NB4 (cell line): ENCODE measurements around the gene MBIP.
"Not testable (repeated sequence)": the region's sequence is repeated elsewhere in the genome, so short reads cannot be mapped to it uniquely, and the experiment has no call there.

Source experiments
- DNase-seq: peaks from one replicate; pipeline ENCODE4 v3.0.0; 2010; ENCODE audit warnings: low read depth
- H3K4me3 ChIP-seq: one replicate; pipeline ENCODE4 v1.5.1; 2011; ENCODE audit warnings: mild to moderate bottlenecking, low read depth, low read length, moderate library complexity
- CTCF ChIP-seq: IDR thresholded peaks from one replicate; pipeline ENCODE4 v1.5.1; 2012; ENCODE audit warnings: low read depth, low read length
- MAX ChIP-seq: IDR thresholded peaks from 2 replicates; pipeline ENCODE4 v1.6.1; 2011; ENCODE audit warnings: low read depth, low read length
- MYC ChIP-seq: IDR thresholded peaks from 2 replicates; pipeline ENCODE4 v1.6.1; 2011; ENCODE audit warnings: low read depth, low read length
- POLR2A ChIP-seq: IDR thresholded peaks from 2 replicates; pipeline ENCODE4 v1.6.1; 2011; ENCODE audit warnings: mild to moderate bottlenecking; ENCODE audit not compliant: insufficient read length; ENCODE audit errors: extremely low read depth

Gene MBIP

GRCh38 chr14:36356862-36357261, 36.4 kb upstream of the MBIP start:
- no peak for TF ChIP-seq CTCF
- TF ChIP-seq MAX = no peak
- no peak for TF ChIP-seq MYC
- no peak for TF ChIP-seq POLR2A
- no peak for DNase-seq
- no peak overlapping the region for H3K4me3 ChIP-seq

GRCh38 chr14:36346052-36346451, 25.6 kb upstream of the MBIP start:
- no peak for DNase-seq

GRCh38 chr14:36344211-36344610, 23.8 kb upstream of the MBIP start:
- no peak for DNase-seq

More at GRCh38 chr14:36346052-36346451, 25.6 kb upstream of the MBIP start:
- TF ChIP-seq MYC (no peak), CTCF (no peak), POLR2A (no peak), MAX (no peak)
- no peak overlapping the region for H3K4me3 ChIP-seq

GRCh38 chr14:36341811-36342210, 21.4 kb upstream of the MBIP start:
- not testable (repeated sequence) for DNase-seq, H3K4me3 ChIP-seq

More at GRCh38 chr14:36344211-36344610, 23.8 kb upstream of the MBIP start:
- no peak overlapping the region for H3K4me3 ChIP-seq
- no peak for TF ChIP-seq MYC
- no peak for TF ChIP-seq MAX
- TF ChIP-seq POLR2A = no peak
- TF ChIP-seq CTCF = no peak

GRCh38 chr14:36340276-36340890, 19.9 kb upstream of the MBIP start:
- no peak for DNase-seq
- TF ChIP-seq MYC (no peak), CTCF (no peak)
- no peak overlapping the region for H3K4me3 ChIP-seq

- peak; percentile 13 for DNase-seq
These were observed 19.4 kb upstream of the MBIP start for GRCh38 chr14:36339816-36340215.

GRCh38 chr14:36333119-36333518, 12.7 kb upstream of the MBIP start:
- TF ChIP-seq MAX = no peak
- TF ChIP-seq POLR2A = no peak
- no peak for TF ChIP-seq MYC
- TF ChIP-seq CTCF = no peak
- no peak overlapping the region for H3K4me3 ChIP-seq

More at GRCh38 chr14:36339816-36340215, 19.4 kb upstream of the MBIP start:
- TF ChIP-seq MYC = no peak
- H3K4me3 ChIP-seq = no peak overlapping the region

GRCh38 chr14:36327573-36327972, 7.1 kb upstream of the MBIP start:
- DNase-seq, H3K4me3 ChIP-seq: not testable (repeated sequence)

More at GRCh38 chr14:36333119-36333518, 12.7 kb upstream of the MBIP start:
- no peak for DNase-seq
